Muscle of leg (tissue), 11 donors: ENCODE measurements around the gene TDRKH. TPM values are rescaled to one million over a fixed set of nuclear protein-coding genes. Genes with fewer than 3 reads are reported as not detected.

Experiments used
- DNase-seq: peaks from one replicate; pipeline ENCODE4 v3.0.0; 2013
- H3K27ac ChIP-seq: one replicate; pipeline ENCODE4 v1.5.1; 2013; ENCODE audit warnings: mild to moderate bottlenecking, low read length, control low read depth
- H3K27me3 ChIP-seq: one replicate; pipeline ENCODE4 v1.6.1; 2013; ENCODE audit warnings: low read length; ENCODE audit not compliant: control insufficient read depth, insufficient read depth
- H3K36me3 ChIP-seq: one replicate; pipeline ENCODE4 v1.6.1; 2013; ENCODE audit warnings: low read length; ENCODE audit not compliant: control insufficient read depth, insufficient read depth
- H3K4me1 ChIP-seq: one replicate; pipeline ENCODE4 v1.6.1; 2013; ENCODE audit warnings: low read length; ENCODE audit not compliant: control insufficient read depth, insufficient read depth
- H3K4me3 ChIP-seq: one replicate; pipeline ENCODE4 v1.5.1; 2013; ENCODE audit warnings: low read length, control low read depth
- H3K9me3 ChIP-seq: replicated peaks from 2 replicates; pipeline ENCODE4 v1.6.1; 2013; ENCODE audit warnings: low read depth, low read length; ENCODE audit not compliant: control insufficient read depth
- WGBS: methylation state at CpG from one replicate; pipeline ENCODE4 v1.1.5; 2013; ENCODE audit warnings: missing lambda C conversion rate; ENCODE audit not compliant: insufficient coverage; 5-methylcytosine and 5-hydroxymethylcytosine counted together
- polyA plus RNA-seq, 8 donors: library from polyadenylated mRNA; unstranded; fragments of 120-200 nt; gene quantifications; one replicate each; pipeline versions ENCODE4 v1.2.1 to v1.2.3, GENCODE V29; 2013; ENCODE audit warnings: inconsistent platforms in 1 of 8, low replicate concordance in 1 of 8; ENCODE audit not compliant: insufficient read length in 8 of 8, insufficient read depth in 1 of 8
- total RNA-seq: library from RNA; stranded (reverse); fragments of 120-200 nt; gene quantifications from one replicate; pipeline ENCODE4 v1.2.4, GENCODE V29; 2013

The TDRKH gene
- total and polyA plus RNA-seq, 9 donors, result 3.1 to 3.9 (median 3.5) TPM

DNA sequence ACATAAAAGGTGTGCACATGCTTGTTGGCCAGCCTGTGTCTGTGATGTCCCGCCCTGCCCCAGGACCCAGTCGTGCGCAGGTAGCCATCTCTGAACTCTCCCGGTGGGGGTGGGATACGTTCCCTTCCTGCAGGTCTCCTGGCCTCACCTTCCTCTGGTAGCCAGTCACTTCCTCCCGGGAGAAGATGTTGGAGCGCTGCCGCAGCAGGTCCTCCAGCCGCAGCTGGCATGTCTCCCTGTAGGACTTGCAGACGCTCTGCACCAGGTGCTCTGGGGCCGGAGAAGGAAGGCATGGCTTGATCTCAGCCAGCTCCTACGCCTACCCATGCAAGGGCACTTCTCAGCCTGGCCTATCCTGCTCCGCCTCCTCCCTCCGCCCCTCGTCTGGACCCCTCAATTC, 24.1 kb upstream of the TDRKH start:
- DNase-seq, result no peak

GRCh38 chr1:151813271-151813977, 23.1 kb upstream of the TDRKH start:
- no peaks in the 10 kb centered on the region for H3K27me3 ChIP-seq
- WGBS, result 89% methylated on average over 7 of the region's 12 CpGs
- peaks cover 30% of the 10 kb centered on the region for H3K4me1 ChIP-seq
- no peak for DNase-seq
- no peak overlapping the region for H3K27ac ChIP-seq
- H3K36me3 ChIP-seq, result peaks cover 2% of the 10 kb centered on the region
- H3K4me3 ChIP-seq, result no peak overlapping the region
- H3K9me3 ChIP-seq, result no peaks in the 10 kb centered on the region

More for the DNA sequence above, 24.1 kb upstream of the TDRKH start:
- WGBS, result 69% methylated on average over 15 of the region's 15 CpGs
- Histone ChIP-seq H3K27me3 (no peaks in the 10 kb centered on the region), H3K4me3 (no peak overlapping the region), H3K4me1 (peaks cover 30% of the 10 kb centered on the region), H3K9me3 (no peaks in the 10 kb centered on the region), H3K36me3 (peaks cover 2% of the 10 kb centered on the region), H3K27ac (no peak overlapping the region)

GRCh38 chr1:151811181-151811580, 20.9 kb upstream of the TDRKH start:
- DNase-seq, result peak; percentile 49

DNA sequence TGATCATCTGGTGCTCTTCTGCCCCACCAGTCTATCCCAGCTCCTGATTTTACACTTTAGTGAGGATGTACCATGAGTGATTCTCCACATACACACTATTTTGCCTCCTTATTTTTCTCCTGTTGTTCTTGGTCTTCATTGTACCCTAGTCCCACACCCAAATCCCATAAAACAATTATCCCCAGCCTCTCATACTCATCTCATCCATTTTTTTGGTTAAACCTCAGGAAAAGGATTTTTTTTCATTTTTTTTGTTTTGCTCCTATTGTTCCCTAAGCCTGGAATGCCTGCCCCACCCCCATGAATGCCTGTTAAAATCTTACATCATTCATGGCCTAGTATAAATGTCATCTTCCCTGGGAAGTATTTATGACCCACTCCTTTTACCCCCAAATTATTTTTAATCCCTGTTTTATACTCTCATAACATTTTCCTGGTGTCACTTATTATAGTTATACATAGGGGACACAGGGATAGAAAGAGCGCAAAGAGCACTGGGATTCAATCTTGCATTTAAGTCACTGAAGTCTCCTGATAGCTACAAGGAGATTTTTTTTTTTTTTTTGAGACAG, 19.8 kb upstream of the TDRKH start:
- H3K36me3 ChIP-seq, result no peaks in the 10 kb centered on the region
- no CpG with 5 or more reads among the region's 1 CpG for WGBS

More at GRCh38 chr1:151811181-151811580, 20.9 kb upstream of the TDRKH start:
- Histone ChIP-seq H3K27me3 (peaks cover 2% of the 10 kb centered on the region), H3K27ac (no peak overlapping the region), H3K4me3 (no peak overlapping the region), H3K4me1 (peaks cover 18% of the 10 kb centered on the region), H3K9me3 (no peaks in the 10 kb centered on the region), H3K36me3 (no peaks in the 10 kb centered on the region)
- WGBS, result no CpG with 5 or more reads among the region's 9 CpGs

GRCh38 chr1:151809290-151809984, 19.1 kb upstream of the TDRKH start:
- 49% methylated on average over 2 of the region's 8 CpGs for WGBS
- peaks cover 7% of the 10 kb centered on the region for H3K27me3 ChIP-seq
- H3K27ac ChIP-seq, result no peak overlapping the region
- no peak overlapping the region for H3K4me3 ChIP-seq
- H3K9me3 ChIP-seq, result no peaks in the 10 kb centered on the region
- peaks cover 10% of the 10 kb centered on the region for H3K4me1 ChIP-seq
- DNase-seq, result no peak
- no peaks in the 10 kb centered on the region for H3K36me3 ChIP-seq

More for the DNA sequence above, 19.8 kb upstream of the TDRKH start:
- DNase-seq, result no peak
- Histone ChIP-seq H3K9me3 (no peaks in the 10 kb centered on the region), H3K27me3 (peaks cover 5% of the 10 kb centered on the region), H3K4me1 (peaks cover 13% of the 10 kb centered on the region), H3K4me3 (no peak overlapping the region), H3K27ac (no peak overlapping the region)

GRCh38 chr1:151807766-151808165, 17.5 kb upstream of the TDRKH start:
- peaks cover 10% of the 10 kb centered on the region for H3K4me1 ChIP-seq
- no peak overlapping the region for H3K4me3 ChIP-seq
- no peak overlapping the region for H3K27ac ChIP-seq
- H3K36me3 ChIP-seq, result no peaks in the 10 kb centered on the region
- no peak for DNase-seq
- H3K9me3 ChIP-seq, result no peaks in the 10 kb centered on the region
- WGBS, result no CpG with 5 or more reads among the region's 1 CpG
- peaks cover 10% of the 10 kb centered on the region for H3K27me3 ChIP-seq

- 75% methylated on average over 5 of the region's 5 CpGs for WGBS
- H3K9me3 ChIP-seq, result no peaks in the 10 kb centered on the region
- peaks cover 10% of the 10 kb centered on the region for H3K4me1 ChIP-seq
- no peak overlapping the region for H3K27ac ChIP-seq
- peaks cover 15% of the 10 kb centered on the region for H3K27me3 ChIP-seq
- no peaks in the 10 kb centered on the region for H3K36me3 ChIP-seq
- no peak for DNase-seq
- H3K4me3 ChIP-seq, result no peak overlapping the region
These were observed 16.8 kb upstream of the TDRKH start for GRCh38 chr1:151807131-151807530.

GRCh38 chr1:151806170-151806569, 15.9 kb upstream of the TDRKH start:
- Histone ChIP-seq H3K36me3 (no peaks in the 10 kb centered on the region), H3K4me3 (no peak overlapping the region), H3K27me3 (peaks cover 17% of the 10 kb centered on the region), H3K4me1 (peaks cover 10% of the 10 kb centered on the region), H3K9me3 (no peaks in the 10 kb centered on the region), H3K27ac (no peak overlapping the region)
- 56% methylated on average over 5 of the region's 7 CpGs for WGBS
- DNase-seq, result no peak

DNA sequence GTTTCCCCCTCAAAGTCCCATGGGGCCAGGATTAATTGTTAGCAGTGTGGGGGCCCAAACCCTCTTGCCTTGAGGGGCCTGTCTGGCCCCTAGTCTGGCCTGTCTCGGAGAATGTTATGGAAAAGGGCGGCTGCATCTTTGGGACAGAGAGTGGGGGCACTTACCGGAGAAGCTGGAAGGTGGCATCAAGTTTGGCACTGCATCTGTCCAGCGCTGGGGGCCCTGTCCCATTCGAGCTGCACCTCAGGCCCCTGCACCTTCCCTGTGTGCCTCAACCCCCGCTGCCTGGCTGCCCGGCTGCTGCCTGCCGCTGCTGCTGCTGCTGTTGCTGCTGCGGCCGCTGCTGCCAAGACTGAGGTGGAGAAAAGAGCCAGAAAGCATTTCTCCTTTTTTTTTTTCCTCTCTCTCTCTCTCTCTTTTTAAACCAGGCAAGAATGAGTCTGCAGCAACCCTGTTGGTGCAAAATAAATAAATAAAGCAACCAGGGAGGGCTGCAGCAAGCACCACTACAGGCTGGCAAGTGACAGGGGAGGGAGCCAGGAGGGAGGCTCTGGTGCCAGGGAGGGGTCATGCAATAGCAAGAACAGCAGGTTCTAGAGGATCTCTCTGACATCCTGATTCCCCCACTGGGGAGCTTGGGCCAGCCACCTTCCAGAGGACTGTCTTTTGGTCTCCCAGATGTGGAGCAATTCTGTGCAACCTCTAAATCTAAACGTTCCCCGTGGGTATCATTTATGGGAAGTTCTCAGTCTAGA, 14.9 kb upstream of the TDRKH start, which contains the start of gene LINGO4:
Gene LINGO4, minus strand, starts transcription at position 354 of the 755 bp plus-strand sequence. CDS start 2,715 bp downstream, outside the sequence.
- 54% methylated on average over 8 of the region's 12 CpGs for WGBS
- H3K27me3 ChIP-seq, result peaks cover 26% of the 10 kb centered on the region
- no peak for DNase-seq

More for the DNA sequence above, 14.9 kb upstream of the TDRKH start, which contains the start of gene LINGO4:
- Histone ChIP-seq H3K36me3 (no peaks in the 10 kb centered on the region), H3K4me3 (no peak within 1 kb of the TSS), H3K27ac (no peak within 1 kb of the TSS), H3K9me3 (no peaks in the 10 kb centered on the region), H3K4me1 (peaks cover 6% of the 10 kb centered on the region)
